ENCODE results near the gene BMPR1A.

- TF ChIP-seq EZH2 (IDR thresholded peaks at IDR 0.05; ENCODE audit: low read depth, unreplicated experiment) (no peak), CTCF (conservative IDR thresholded peaks at IDR 0.05; ENCODE audit: low read depth in 2 of 2) (no peak), EZH2phosphoT487 (IDR thresholded peaks at IDR 0.05; ENCODE audit: unreplicated experiment) (no peak), ZNF331 (CRISPR knock-in tag; IDR thresholded peaks at IDR 0.05; ENCODE audit: low read depth) (no peak), ZNF114 (CRISPR knock-in tag; IDR thresholded peaks at IDR 0.05) (no peak), CREB1 (CRISPR knock-in tag; IDR thresholded peaks at IDR 0.05; ENCODE audit: low read depth) (no peak), POLR2AphosphoS5 (IDR thresholded peaks at IDR 0.05; ENCODE audit: low read depth) (no peak)
Observed at GRCh38 chr10:86971232-86971991, 215.0 kb downstream of the BMPR1A start.
